ENCODE data around the gene FSTL4. TPM values are rescaled to one million over a fixed set of nuclear protein-coding genes. Genes with fewer than 3 reads are reported as not detected.
A peak's percentile ranks its signal among the peaks of the same experiment; 100 is the strongest.

FSTL4 gene
- total RNA-seq, 1 experiment from 2014 or later = 0.12 TPM

GRCh38 chr5:133367071-133367786, 245.1 kb downstream of the FSTL4 start:
- Mint-ChIP-seq H3K4me1 (ENCODE audit: insufficient read depth, unreplicated experiment) (peaks cover 8% of the 10 kb centered on the region), H3K9me3 (ENCODE audit: unreplicated experiment) (no peaks in the 10 kb centered on the region), H3K27me3 (ENCODE audit: insufficient read depth, unreplicated experiment) (peaks cover 9% of the 10 kb centered on the region), H3K36me3 (ENCODE audit: insufficient read depth, unreplicated experiment) (no peaks in the 10 kb centered on the region), H3K4me3 (ENCODE audit: unreplicated experiment) (no peak overlapping the region), H3K27ac (ENCODE audit: low read depth, unreplicated experiment) (no peak overlapping the region)
- TF ChIP-seq CTCF (IDR thresholded peaks at IDR 0.05; ENCODE audit: unreplicated experiment) = no peak
- BruUV-seq (replicated peaks) = no TSS peak
- CTCF ChIA-PET = interaction anchor here (0.6 to 2.6 kb wide), 7 partner anchors 15 to 503 kb away, joined by 3 to 7 read pairs (median 4); no protein-coding TSS in a partner anchor
- POLR2A ChIA-PET = interaction anchor here (0.6 kb wide), 1 partner anchor 314 kb away, joined by 3 read pairs; no protein-coding TSS in a partner anchor
- no peak for DNase-seq (ENCODE audit: unreplicated experiment)
- intact Hi-C loops (cut with micrococcal nuclease) = no loop called here

GRCh38 chr5:133366438-133366837, 245.9 kb downstream of the FSTL4 start:
- no TSS peak for BruUV-seq (replicated peaks)
- Mint-ChIP-seq H3K27ac (ENCODE audit: low read depth, unreplicated experiment) (no peak overlapping the region), H3K36me3 (ENCODE audit: insufficient read depth, unreplicated experiment) (no peaks in the 10 kb centered on the region), H3K4me1 (ENCODE audit: insufficient read depth, unreplicated experiment) (peaks cover 8% of the 10 kb centered on the region), H3K27me3 (ENCODE audit: insufficient read depth, unreplicated experiment) (peaks cover 9% of the 10 kb centered on the region), H3K4me3 (ENCODE audit: unreplicated experiment) (no peak overlapping the region), H3K9me3 (ENCODE audit: unreplicated experiment) (no peaks in the 10 kb centered on the region)
- ChIA-PET POLR2A (no interaction called here), CTCF (interaction anchor here (0.6 to 2.6 kb wide), 8 partner anchors 14 to 743 kb away, joined by 3 to 7 read pairs (median 3); no protein-coding TSS in a partner anchor)
- peak; percentile 14 for DNase-seq (ENCODE audit: unreplicated experiment)
- intact Hi-C loops (cut with micrococcal nuclease) = no loop called here
- no peak for TF ChIP-seq CTCF (IDR thresholded peaks at IDR 0.05; ENCODE audit: unreplicated experiment)

GRCh38 chr5:133365738-133366137, 246.6 kb downstream of the FSTL4 start:
- H3K4me1 Mint-ChIP-seq (ENCODE audit: insufficient read depth, unreplicated experiment) = peaks cover 7% of the 10 kb centered on the region
- no peak overlapping the region for H3K27ac Mint-ChIP-seq (ENCODE audit: low read depth, unreplicated experiment)
- ChIA-PET POLR2A (no interaction called here), CTCF (interaction anchor here (0.6 to 2.0 kb wide), 5 partner anchors 45 to 504 kb away, joined by 3 to 8 read pairs (median 4); no protein-coding TSS in a partner anchor)
- DNase-seq (ENCODE audit: unreplicated experiment) = no peak
- no peaks in the 10 kb centered on the region for H3K36me3 Mint-ChIP-seq (ENCODE audit: insufficient read depth, unreplicated experiment)
- no peak for TF ChIP-seq CTCF (IDR thresholded peaks at IDR 0.05; ENCODE audit: unreplicated experiment)
- H3K27me3 Mint-ChIP-seq (ENCODE audit: insufficient read depth, unreplicated experiment) = peaks cover 9% of the 10 kb centered on the region
- no TSS peak for BruUV-seq (replicated peaks)
- no peak overlapping the region for H3K4me3 Mint-ChIP-seq (ENCODE audit: unreplicated experiment)
- intact Hi-C loops (cut with micrococcal nuclease) = no loop called here
- no peaks in the 10 kb centered on the region for H3K9me3 Mint-ChIP-seq (ENCODE audit: unreplicated experiment)

GRCh38 chr5:133364936-133365707, 247.2 kb downstream of the FSTL4 start:
- intact Hi-C loops (cut with micrococcal nuclease) = no loop called here
- Mint-ChIP-seq H3K27me3 (ENCODE audit: insufficient read depth, unreplicated experiment) (peaks cover 9% of the 10 kb centered on the region), H3K36me3 (ENCODE audit: insufficient read depth, unreplicated experiment) (no peaks in the 10 kb centered on the region), H3K4me1 (ENCODE audit: insufficient read depth, unreplicated experiment) (peaks cover under 1% of the 10 kb centered on the region), H3K27ac (ENCODE audit: low read depth, unreplicated experiment) (no peak overlapping the region), H3K4me3 (ENCODE audit: unreplicated experiment) (no peak overlapping the region), H3K9me3 (ENCODE audit: unreplicated experiment) (no peaks in the 10 kb centered on the region)
- no TSS peak for BruUV-seq (replicated peaks)
- TF ChIP-seq CTCF (IDR thresholded peaks at IDR 0.05; ENCODE audit: unreplicated experiment) = peak; percentile 26
- ChIA-PET CTCF (interaction anchor here (0.9 to 2.0 kb wide), 3 partner anchors 45 to 504 kb away, joined by 3 to 8 read pairs (median 3); no protein-coding TSS in a partner anchor), POLR2A (no interaction called here)
- no peak for DNase-seq (ENCODE audit: unreplicated experiment)
